Measurements from ENCODE around the gene KIF3B.

DNA sequence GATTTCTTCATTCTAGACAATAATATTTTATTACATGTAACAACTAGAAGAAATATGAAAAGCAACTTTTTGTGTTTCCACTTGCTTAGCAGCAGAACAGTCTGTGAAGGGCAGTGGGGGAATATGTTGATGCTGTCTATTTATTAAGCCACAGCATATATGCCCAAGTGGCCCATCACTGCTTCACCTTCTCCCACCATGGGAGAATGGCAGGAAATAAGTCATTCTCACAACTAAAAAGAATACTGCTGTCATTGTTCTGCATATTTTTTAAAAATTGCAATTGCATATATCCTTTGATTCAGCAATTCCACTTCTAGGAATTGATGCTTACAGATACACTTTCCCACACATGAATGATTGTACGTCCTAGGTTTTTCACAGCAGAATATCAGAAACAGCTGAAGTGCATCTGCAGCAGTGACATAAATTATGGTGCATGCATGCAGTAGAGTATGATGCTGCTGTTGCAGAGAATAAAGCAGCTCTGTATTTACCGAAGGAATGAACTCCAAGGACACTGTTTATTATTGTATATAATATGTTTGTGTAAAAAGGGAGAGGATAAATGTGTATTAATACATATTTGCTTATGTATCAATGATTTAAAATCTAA lies 26.8 kb downstream of the KIF3B start:
- no peak for TF ChIP-seq EZH2 (IDR thresholded peaks at IDR 0.05; ENCODE audit: borderline replicate concordance, low read depth, low read length, poor library complexity, severe bottlenecking)
- TF ChIP-seq, protein P1, sequence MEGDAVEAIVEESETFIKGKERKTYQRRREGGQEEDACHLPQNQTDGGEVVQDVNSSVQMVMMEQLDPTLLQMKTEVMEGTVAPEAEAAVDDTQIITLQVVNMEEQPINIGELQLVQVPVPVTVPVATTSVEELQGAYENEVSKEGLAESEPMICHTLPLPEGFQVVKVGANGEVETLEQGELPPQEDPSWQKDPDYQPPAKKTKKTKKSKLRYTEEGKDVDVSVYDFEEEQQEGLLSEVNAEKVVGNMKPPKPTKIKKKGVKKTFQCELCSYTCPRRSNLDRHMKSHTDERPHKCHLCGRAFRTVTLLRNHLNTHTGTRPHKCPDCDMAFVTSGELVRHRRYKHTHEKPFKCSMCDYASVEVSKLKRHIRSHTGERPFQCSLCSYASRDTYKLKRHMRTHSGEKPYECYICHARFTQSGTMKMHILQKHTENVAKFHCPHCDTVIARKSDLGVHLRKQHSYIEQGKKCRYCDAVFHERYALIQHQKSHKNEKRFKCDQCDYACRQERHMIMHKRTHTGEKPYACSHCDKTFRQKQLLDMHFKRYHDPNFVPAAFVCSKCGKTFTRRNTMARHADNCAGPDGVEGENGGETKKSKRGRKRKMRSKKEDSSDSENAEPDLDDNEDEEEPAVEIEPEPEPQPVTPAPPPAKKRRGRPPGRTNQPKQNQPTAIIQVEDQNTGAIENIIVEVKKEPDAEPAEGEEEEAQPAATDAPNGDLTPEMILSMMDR (conservative IDR thresholded peaks at IDR 0.05; ENCODE audit: low read depth, low read length), result no peak

All from A673 (cell line).